Esophagus mucosa (tissue), 1 donor: Measurements from ENCODE around the gene RFC5. TPM values are rescaled to one million over a fixed set of nuclear protein-coding genes. Genes with fewer than 3 reads are reported as not detected.
"Not testable (repeated sequence)": the region's sequence is repeated elsewhere in the genome, so short reads cannot be mapped to it uniquely, and the experiment has no call there.

ENCODE experiments used
- ATAC-seq: fragments of 200-7000 bp; cut with Tn5 transposase; one replicate; pipeline ENCODE4 v1.9.1; 2020
- total RNA-seq: library from RNA; stranded (reverse); gene quantifications from one replicate; pipeline ENCODE4 v1.2.4, GENCODE V29; 2023
- donor health status: DM: yes; HTN: yes; CAD: no.

Gene RFC5
- total RNA-seq, 1 donor from 2014 or later = 16.2 TPM

- ATAC-seq = no peak
Measured at GRCh38 chr12:118015944-118016343, 559 bp upstream of the RFC5 start.

DNA sequence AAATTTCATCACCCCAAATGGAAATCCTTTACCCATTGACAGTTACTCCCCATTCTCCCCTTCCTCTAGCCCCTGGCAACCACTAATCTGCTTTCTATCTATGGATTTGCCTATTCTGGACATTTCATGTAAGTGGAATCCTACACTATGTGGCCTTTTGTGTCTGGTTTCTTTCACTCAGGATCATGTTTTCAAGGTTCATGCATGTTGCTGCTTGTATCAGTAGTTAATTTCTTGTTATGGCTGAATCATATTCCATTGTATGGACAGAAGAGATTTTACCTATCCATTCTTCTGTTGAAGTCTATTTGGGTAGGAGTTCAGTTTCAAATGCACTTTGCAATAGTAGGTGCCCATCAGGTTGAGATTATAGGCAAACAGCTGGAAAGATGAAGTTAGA, 1.4 kb downstream of the RFC5 start:
- no peak for ATAC-seq

GRCh38 chr12:118020036-118020435, 3.5 kb downstream of the RFC5 start:
- ATAC-seq = no peak

DNA sequence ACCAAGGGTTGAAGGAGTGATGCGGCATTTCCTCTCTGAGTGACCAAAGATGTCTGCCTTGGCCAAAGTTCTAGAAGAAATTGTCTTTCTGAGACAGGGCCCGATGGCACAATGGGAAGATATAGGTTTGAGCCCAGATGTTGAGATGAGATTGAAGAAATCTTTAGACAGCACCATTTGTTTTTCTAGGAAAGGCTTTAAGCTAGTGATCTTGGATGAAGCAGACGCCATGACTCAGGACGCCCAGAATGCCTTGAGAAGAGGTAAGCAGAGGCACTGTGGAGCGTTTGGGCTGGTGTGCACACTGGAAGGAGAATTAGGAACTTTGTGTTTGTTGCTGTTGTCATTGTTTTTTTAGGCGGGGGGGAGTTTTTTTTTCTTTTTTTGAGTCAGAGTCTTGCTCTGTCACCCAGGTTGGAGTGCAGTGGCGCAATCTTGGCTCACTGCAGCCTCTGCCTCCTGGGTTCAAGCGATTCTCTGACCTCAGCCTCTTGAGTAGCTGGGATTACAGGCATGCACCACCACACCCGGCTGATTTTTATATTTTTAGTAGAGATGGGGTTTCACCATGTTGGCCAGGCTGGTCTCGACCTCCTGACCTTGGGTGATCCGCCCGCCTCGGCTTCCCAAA, 5.7 kb downstream of the RFC5 start:
- not testable (repeated sequence) for ATAC-seq

DNA sequence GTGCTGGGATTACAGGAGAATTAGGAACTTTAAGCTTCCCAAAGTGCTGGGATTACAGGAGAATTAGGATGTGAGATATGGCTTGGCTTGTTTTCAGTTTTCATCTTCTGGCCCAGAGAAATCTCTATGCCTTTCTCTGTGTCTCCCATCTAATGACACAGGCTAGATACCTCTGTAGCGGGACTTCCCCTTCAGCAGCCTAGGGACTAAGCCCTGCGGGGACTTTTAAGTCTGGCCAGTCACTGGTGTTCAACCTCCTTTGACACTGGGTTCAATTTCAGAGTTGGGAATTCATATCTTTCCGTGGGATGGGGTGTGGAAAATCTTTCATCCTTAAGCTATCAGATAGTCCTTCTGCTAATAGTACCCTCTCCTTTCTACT, 6.2 kb downstream of the RFC5 start:
- no peak for ATAC-seq

GRCh38 chr12:118023301-118023860, 6.9 kb downstream of the RFC5 start:
- ATAC-seq = no peak

- no peak for ATAC-seq
Measured at GRCh38 chr12:118025168-118025567, 8.7 kb downstream of the RFC5 start.

- no peak for ATAC-seq
Measured at GRCh38 chr12:118029166-118029565, 12.7 kb downstream of the RFC5 start.

DNA sequence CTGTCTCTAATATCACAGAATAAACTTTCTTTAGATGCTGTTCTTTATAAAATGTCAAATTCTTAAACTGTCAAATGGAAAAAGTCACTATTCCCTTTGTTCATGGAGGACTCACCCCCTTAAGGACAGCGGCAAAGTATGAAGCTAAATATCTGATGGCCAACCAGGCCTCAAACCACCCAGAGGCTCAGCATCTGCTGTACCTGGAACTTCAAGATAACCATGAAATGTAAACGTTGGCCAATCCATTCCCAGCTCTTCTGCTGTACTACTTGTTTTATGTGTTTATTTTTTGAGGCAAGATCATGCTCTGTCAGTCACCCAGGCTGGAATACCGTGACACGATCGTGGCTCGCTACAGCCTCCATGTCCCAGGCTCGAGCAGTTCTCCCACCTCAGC, 15.7 kb downstream of the RFC5 start:
- no peak for ATAC-seq

DNA sequence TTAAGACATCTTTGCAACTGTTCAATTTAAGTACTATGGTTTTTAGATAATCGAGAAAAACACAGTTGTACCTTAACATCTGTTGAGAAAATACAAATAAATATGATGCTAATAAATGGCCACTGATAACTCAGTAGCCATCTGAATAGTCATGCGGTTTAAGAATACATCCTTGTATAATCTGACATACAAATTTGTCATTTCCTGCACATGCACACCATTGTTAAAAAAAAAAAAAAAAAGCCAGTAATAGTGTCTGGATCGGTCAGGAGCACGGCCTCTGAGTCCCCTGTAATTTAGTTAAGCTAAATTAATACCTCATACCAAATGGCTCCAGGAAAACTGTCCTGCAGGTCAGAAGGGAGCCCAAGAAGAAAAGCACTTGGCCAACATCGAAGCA, 16.8 kb downstream of the RFC5 start:
- no peak for ATAC-seq

DNA sequence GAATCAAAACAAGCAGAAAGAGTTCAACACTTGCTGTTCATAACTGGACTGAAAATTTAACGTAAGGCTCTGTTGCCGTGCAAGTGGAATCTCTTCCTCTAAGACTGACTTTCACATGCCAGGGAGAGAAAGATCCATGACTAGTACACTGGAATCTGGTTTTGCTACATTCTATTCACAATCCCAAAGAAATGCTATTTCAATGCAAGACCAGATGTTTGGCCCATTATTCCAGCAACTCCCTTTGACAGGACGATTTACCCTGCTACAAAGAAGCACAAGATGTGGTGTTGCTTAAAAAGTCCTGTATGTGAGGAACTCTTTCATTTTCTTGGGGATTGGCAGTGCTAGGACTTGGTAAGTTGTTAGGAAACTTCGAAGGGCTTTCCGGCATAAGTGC, 17.4 kb downstream of the RFC5 start:
- ATAC-seq = no peak

GRCh38 chr12:118034429-118035189, 18.1 kb downstream of the RFC5 start:
- ATAC-seq = peak; percentile 62

DNA sequence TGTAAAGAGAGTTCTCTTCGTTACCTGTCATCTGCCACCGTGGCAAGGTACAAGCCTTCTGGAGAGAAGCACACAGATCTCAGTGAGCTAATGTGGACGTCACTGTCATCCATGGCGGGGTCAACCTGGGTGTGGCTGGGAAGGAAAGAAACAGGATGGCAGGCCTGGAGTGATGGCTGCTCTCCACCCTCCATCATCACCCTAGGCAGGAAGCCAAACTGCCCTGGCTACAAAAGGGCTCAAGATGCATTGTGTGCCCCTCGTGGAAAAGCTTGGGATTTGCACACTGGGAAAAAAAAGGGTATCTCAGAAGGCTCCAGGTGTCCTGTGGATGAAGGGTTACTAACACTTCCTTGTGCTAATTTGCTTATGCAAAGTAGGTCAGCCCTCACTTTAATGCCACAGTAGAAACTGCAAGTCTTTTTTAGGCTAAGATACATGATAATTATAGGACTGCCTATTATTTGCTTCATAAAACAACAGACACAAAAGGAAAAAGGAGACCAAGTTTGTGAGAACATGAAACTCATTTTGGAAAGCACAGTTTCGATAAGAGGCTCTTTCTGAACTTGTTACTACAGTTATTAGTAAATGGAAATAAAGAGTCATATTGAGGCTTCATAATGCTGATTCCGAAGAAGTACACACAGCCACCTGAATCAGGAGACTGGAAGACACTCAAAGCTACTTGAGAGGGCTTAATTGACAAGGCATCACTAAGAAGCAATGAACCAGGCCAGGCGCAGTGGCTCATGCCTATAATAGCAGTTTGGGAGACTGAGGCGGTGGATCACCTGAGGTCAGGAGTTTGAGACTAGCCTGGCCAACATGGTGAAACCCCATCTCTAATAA, 18.9 kb downstream of the RFC5 start:
- ATAC-seq = peak; percentile 12

- no peak for ATAC-seq
Measured at GRCh38 chr12:118036672-118037411, 20.3 kb downstream of the RFC5 start.

DNA sequence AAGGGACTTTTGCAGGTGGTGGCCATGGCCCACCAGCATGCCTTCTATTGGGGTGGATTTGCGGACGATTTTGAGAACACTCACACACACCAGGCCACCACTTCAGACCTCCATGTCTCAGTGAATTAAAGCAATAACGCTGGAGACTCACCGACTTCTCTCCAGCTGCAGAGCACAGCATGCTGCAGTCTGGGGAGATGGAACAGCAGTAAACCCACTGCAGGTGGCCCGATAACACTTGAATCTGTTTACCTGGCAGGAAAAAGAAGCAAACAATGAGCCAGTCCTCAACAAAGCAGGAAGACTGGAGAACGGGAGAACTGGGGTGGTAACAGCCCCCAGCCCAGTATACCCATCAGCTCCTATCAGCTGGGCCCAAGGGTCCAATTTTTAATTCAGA, 21.6 kb downstream of the RFC5 start:
- ATAC-seq = no peak

GRCh38 chr12:118042091-118042490, 25.6 kb downstream of the RFC5 start:
- ATAC-seq = no peak

- ATAC-seq = no peak
Measured at GRCh38 chr12:118044075-118044474, 27.6 kb downstream of the RFC5 start.

GRCh38 chr12:118044577-118044976, 28.1 kb downstream of the RFC5 start:
- no peak for ATAC-seq

- ATAC-seq = no peak
Measured at GRCh38 chr12:118046430-118046829, 29.9 kb downstream of the RFC5 start.

DNA sequence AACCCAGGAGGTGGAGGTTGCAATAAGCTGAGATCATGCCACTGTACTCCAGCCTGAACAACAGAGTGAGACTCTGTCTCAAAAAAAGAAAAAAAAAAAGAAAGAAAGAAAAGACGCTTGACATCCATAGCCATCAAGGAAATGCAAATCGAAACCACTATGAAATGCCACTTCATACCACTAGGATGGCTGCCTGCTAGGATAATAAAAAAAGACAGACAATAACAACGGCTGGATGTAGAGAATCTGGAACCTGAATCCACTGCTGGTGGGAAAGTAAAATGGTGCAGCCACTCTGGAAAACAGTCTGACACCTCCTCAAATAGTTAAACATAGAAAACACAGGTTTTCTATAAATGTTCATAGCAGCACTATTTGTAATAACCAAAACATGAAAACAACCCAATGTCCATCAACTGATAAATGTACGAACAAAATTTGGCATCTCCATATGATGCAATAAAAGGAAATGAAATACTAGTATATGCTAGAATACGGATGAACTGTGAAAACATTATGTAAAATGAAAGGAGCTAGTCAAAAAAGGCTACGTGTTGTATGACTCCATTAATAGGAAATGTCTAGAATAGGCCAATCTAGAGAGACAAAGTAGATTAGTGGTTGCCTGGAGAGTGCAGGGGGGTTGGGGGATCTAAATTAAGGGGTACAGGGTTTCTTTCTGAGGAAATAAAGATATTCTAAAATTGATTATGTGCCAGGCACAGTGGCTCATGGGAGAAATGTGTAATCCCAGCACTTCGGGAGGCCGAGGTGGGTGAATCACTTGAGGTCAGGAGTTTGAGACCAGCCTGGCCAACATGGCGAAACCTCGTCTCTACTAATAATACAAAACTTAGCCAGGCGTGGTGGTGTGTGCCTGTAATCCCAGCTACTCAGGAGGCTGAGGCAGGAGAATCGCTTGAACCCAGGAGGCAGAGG, 34.7 kb downstream of the RFC5 start:
- no peak for ATAC-seq
